Measurements from ENCODE around the gene CST5. TPM values are rescaled to one million over a fixed set of nuclear protein-coding genes. Genes with fewer than 3 reads are reported as not detected.

Gene CST5
- total and polyA plus RNA-seq, 10 of the 15 experiments (the other 5 are each of a cell fraction or from before 2014, with no cell fraction given): not detected

- no peak overlapping the region for H3K27ac ChIP-seq (ENCODE audit: control insufficient read depth, insufficient read depth)
- DNase-seq (ENCODE audit: low read depth, low spot score) (no peak), ATAC-seq (no peak), FAIRE-seq (no peak)
- WGBS (ENCODE audit: insufficient coverage, insufficient replicate concordance, low lambda C conversion rate, missing lambda C conversion rate): 0% methylated on average over 2 of the region's 2 CpGs
- H3K9ac ChIP-seq (ENCODE audit: control insufficient read depth, insufficient read depth, low read length): no peak overlapping the region
- in situ Hi-C loops (cut with MboI) (loop anchor here (25.0 kb wide), 1 partner anchor 986 kb away; no protein-coding TSS in a partner anchor), intact Hi-C loops (cut with micrococcal nuclease; ENCODE audit: unreplicated experiment) (no loop called here)
- no peaks in the 10 kb centered on the region for H3K36me3 ChIP-seq (ENCODE audit: control insufficient read depth in 2 of 2, insufficient read depth in 2 of 2, low read length in 1 of 2)
- RAD21 ChIA-PET (ENCODE audit: unreplicated experiment): no interaction called here
- H4K20me1 ChIP-seq (ENCODE audit: control insufficient read depth, insufficient read depth): no peaks in the 10 kb centered on the region
- TF ChIP-seq SREBF2 (IDR thresholded peaks at IDR 0.05; ENCODE audit: low read length): no peak
- no peak for TF ChIP-seq NFIC (IDR thresholded peaks at IDR 0.05; ENCODE audit: low read depth, low read length)
- no peak for TF ChIP-seq TBL1XR1 (IDR thresholded peaks at IDR 0.05; ENCODE audit: low read depth, low read length)
- TF ChIP-seq CHD4 (IDR thresholded peaks at IDR 0.05): no peak
- no peak for TF ChIP-seq ZBED1 (IDR thresholded peaks at IDR 0.05; ENCODE audit: borderline replicate concordance)
- no peak for TF ChIP-seq CEBPB (IDR thresholded peaks at IDR 0.05; ENCODE audit: borderline replicate concordance in 1 of 2, low read depth in 2 of 2, low read length in 2 of 2)
- no peak for TF ChIP-seq USF2 (IDR thresholded peaks at IDR 0.05; ENCODE audit: borderline replicate concordance, low read depth, low read length)
- no peak for TF ChIP-seq NFYB (IDR thresholded peaks at IDR 0.05; ENCODE audit: insufficient read depth, low read depth, low read length)
- no peak for TF ChIP-seq E2F4 (IDR thresholded peaks at IDR 0.05; ENCODE audit: low read depth, low read length)
- no peak for TF ChIP-seq SUPT20H (IDR thresholded peaks at IDR 0.05; ENCODE audit: borderline replicate concordance, control insufficient read depth, low read depth, low read length)
- TF ChIP-seq SREBF1 (IDR thresholded peaks at IDR 0.05; ENCODE audit: low read length): no peak
- SMC1A ChIA-PET (ENCODE audit: uncharacterized antibody, unreplicated experiment): no interaction called here
- CTCF ChIA-PET: no interaction called here
- POLR2A ChIA-PET: no interaction called here
- BruUV-seq (replicated peaks): no TSS peak
- no peak overlapping the region for H3K4me3 ChIP-seq
- H3K4me2 ChIP-seq (ENCODE audit: control insufficient read depth, insufficient read depth): no peak overlapping the region
- no peaks in the 10 kb centered on the region for H3K9me3 ChIP-seq (replicated peaks; ENCODE audit: control insufficient read depth, insufficient read depth, low read length)
- H3K79me2 ChIP-seq (ENCODE audit: control insufficient read depth, insufficient read depth, low read length): no peaks in the 10 kb centered on the region
- H3K4me1 ChIP-seq (ENCODE audit: control insufficient read depth, insufficient read depth, low read length): no peaks in the 10 kb centered on the region
- no peaks in the 10 kb centered on the region for H3K27me3 ChIP-seq (replicated peaks in 1 of 2; ENCODE audit: control insufficient read depth in 2 of 2, insufficient read depth in 2 of 2, low read length in 1 of 2)
- no peak overlapping the region for H2AFZ ChIP-seq (ENCODE audit: control insufficient read depth, low read depth, low read length)
Measured at GRCh38 chr20:23926526-23926880, 47.0 kb upstream of the CST5 start.
